Measurements from ENCODE around the gene DNAH10.

The DNAH10 gene

GRCh38 chr12:123924539-123924938 lies 162.4 kb downstream of the DNAH10 start:
- H3K4me3 ChIP-seq (ENCODE audit: low read depth, low read length), result no peak overlapping the region
- TF ChIP-seq CTCF (IDR thresholded peaks at IDR 0.05; ENCODE audit: low read depth, low read length) (no peak), MYC (IDR thresholded peaks at IDR 0.05; ENCODE audit: low read depth, low read length) (no peak), POLR2A (IDR thresholded peaks at IDR 0.05; ENCODE audit: extremely low read depth, insufficient read length) (no peak), MAX (IDR thresholded peaks at IDR 0.05; ENCODE audit: low read depth, low read length) (no peak)
- no peak for DNase-seq (ENCODE audit: low read depth)

- H3K4me3 ChIP-seq (ENCODE audit: low read depth, low read length), result no peak overlapping the region
- TF ChIP-seq CTCF (IDR thresholded peaks at IDR 0.05; ENCODE audit: low read depth, low read length), result peak; percentile 38
- no peak for TF ChIP-seq MYC (IDR thresholded peaks at IDR 0.05; ENCODE audit: low read depth, low read length)
- DNase-seq (ENCODE audit: low read depth), result peak; percentile 86
Observed at GRCh38 chr12:123928274-123928865, 166.3 kb downstream of the DNAH10 start.

GRCh38 chr12:123928897-123929296 lies 166.8 kb downstream of the DNAH10 start:
- no peak for DNase-seq (ENCODE audit: low read depth)
- TF ChIP-seq MAX (IDR thresholded peaks at IDR 0.05; ENCODE audit: low read depth, low read length), result no peak
- no peak for TF ChIP-seq CTCF (IDR thresholded peaks at IDR 0.05; ENCODE audit: low read depth, low read length)
- TF ChIP-seq POLR2A (IDR thresholded peaks at IDR 0.05; ENCODE audit: extremely low read depth, insufficient read length), result no peak
- TF ChIP-seq MYC (IDR thresholded peaks at IDR 0.05; ENCODE audit: low read depth, low read length), result no peak
- H3K4me3 ChIP-seq (ENCODE audit: low read depth, low read length), result no peak overlapping the region

GRCh38 chr12:123929946-123930583 lies 168.0 kb downstream of the DNAH10 start:
- DNase-seq (ENCODE audit: low read depth), result no peak
- H3K4me3 ChIP-seq (ENCODE audit: low read depth, low read length), result no peak overlapping the region
- TF ChIP-seq MYC (IDR thresholded peaks at IDR 0.05; ENCODE audit: low read depth, low read length) (no peak), CTCF (IDR thresholded peaks at IDR 0.05; ENCODE audit: low read depth, low read length) (no peak), MAX (IDR thresholded peaks at IDR 0.05; ENCODE audit: low read depth, low read length) (no peak), POLR2A (IDR thresholded peaks at IDR 0.05; ENCODE audit: extremely low read depth, insufficient read length) (no peak)

- TF ChIP-seq CTCF (IDR thresholded peaks at IDR 0.05; ENCODE audit: low read depth, low read length), result no peak
- no peak for TF ChIP-seq POLR2A (IDR thresholded peaks at IDR 0.05; ENCODE audit: extremely low read depth, insufficient read length)
- TF ChIP-seq MAX (IDR thresholded peaks at IDR 0.05; ENCODE audit: low read depth, low read length), result no peak
- no peak for TF ChIP-seq MYC (IDR thresholded peaks at IDR 0.05; ENCODE audit: low read depth, low read length)
- no peak for DNase-seq (ENCODE audit: low read depth)
- H3K4me3 ChIP-seq (ENCODE audit: low read depth, low read length), result no peak overlapping the region
Observed at GRCh38 chr12:123931686-123932321, 169.7 kb downstream of the DNAH10 start.

Measured in NB4 (cell line).